HCT116 (cell line): ENCODE results near the gene PALMD. TPM values are rescaled to one million over a fixed set of nuclear protein-coding genes. Genes with fewer than 3 reads are reported as not detected.

Source experiments
- ATAC-seq: fragments of 200-7000 bp; cut with Tn5 transposase; 2 replicates; pipeline ENCODE4 v1.9.1; 2020; ENCODE audit warnings: mild to moderate bottlenecking, moderate library complexity
- BruUV-seq: library from RNA; stranded (reverse); fragments of 400-500 nt; replicated peaks from 2 replicates; lab custom pipeline; 2021; lab: Mats Ljungman, UMichigan
- CTCF ChIA-PET: fragments of 300-600 bp; sonication (Branson Sonifier 250); formaldehyde crosslinking; loops from one replicate; lab custom pipeline; 2021; ENCODE audit warnings: antibody characterized with exemption; lab: Charles Lee
- POLR2A ChIA-PET: fragments of 300-600, 350-600 bp; sonication (Branson Sonifier 250); formaldehyde crosslinking; loops from one replicate; lab custom pipeline; 2021; ENCODE audit warnings: antibody characterized with exemption; lab: Charles Lee
- RAD21 ChIA-PET, 2 experiments: fragments of 300-600 bp; sonication (Branson Sonifier 250); formaldehyde crosslinking; loops; one replicate each; lab custom pipeline; 2023; ENCODE audit warnings: low total read pairs in 2 of 2; ENCODE audit not compliant: uncharacterized antibody in 2 of 2, unreplicated experiment in 2 of 2, low non-redundant PET in 1 of 2; lab: Charles Lee
- DNase-seq: peaks from one replicate; pipeline ENCODE4 v3.0.0-alpha.2; 2010; ENCODE audit warnings: low read depth, low spot score
- H2AFZ ChIP-seq: fragments of 200-600 bp; shearing (Covaris generic), sonication (generic); 2 replicates; pipeline ENCODE4 v1.6.1; 2017; ENCODE audit warnings: low read depth, mixed run types, mixed read lengths, antibody characterized with exemption, low read length; ENCODE audit not compliant: poor library complexity, severe bottlenecking
- H3K27ac ChIP-seq: 2 replicates; pipeline ENCODE4 v1.5.1; 2012; ENCODE audit warnings: low read depth, low read length
- H3K27me3 ChIP-seq: fragments of 200-600 bp; sonication (generic); 2 replicates; pipeline ENCODE4 v1.6.1; 2016; ENCODE audit warnings: mixed run types, low read length, mixed read lengths; ENCODE audit not compliant: insufficient read depth
- H3K36me3 ChIP-seq, 2 experiments: fragments of 200-500 bp in 1 of 2; fragments of 200-600 bp in 1 of 2; sonication (Bioruptor generic) in 1 of 2; sonication (generic) in 1 of 2; 2 replicates each; pipeline versions ENCODE4 v1.5.1 to v1.6.1; 2014 to 2016; ENCODE audit warnings: low read length in 2 of 2, inconsistent platforms in 1 of 2, mixed read lengths in 1 of 2, mixed run types in 1 of 2; ENCODE audit not compliant: insufficient read depth in 2 of 2, control insufficient read depth in 1 of 2
- H3K4me1 ChIP-seq, 2 experiments: fragments of 200-600 bp in 1 of 2; sonication (generic) in 1 of 2; 2 replicates each; pipeline versions ENCODE4 v1.5.1 to v1.6.1; 2012 to 2017; ENCODE audit warnings: low read length in 2 of 2, inconsistent platforms in 1 of 2, mild to moderate bottlenecking in 1 of 2, mixed read lengths in 1 of 2, mixed run types in 1 of 2, moderate library complexity in 1 of 2; ENCODE audit not compliant: insufficient read depth in 2 of 2, control insufficient read depth in 1 of 2
- H3K4me2 ChIP-seq: fragments of 200-600 bp; sonication (generic); 2 replicates; pipeline ENCODE4 v1.6.1; 2017; ENCODE audit warnings: mixed run types, low read length, mixed read lengths
- H3K4me3 ChIP-seq, 2 experiments: fragments of 200-600 bp in 1 of 2; sonication (generic) in 1 of 2; replicated peaks in 1 of 2; 2 replicates each; pipeline ENCODE4 v1.5.1; 2011 to 2016; ENCODE audit warnings: low read length in 2 of 2, control low read depth in 1 of 2, low read depth in 1 of 2, mild to moderate bottlenecking in 1 of 2, mixed read lengths in 1 of 2, mixed run types in 1 of 2
- H3K79me2 ChIP-seq: fragments of 200-600 bp; sonication (generic); 2 replicates; pipeline ENCODE4 v1.6.1; 2017; ENCODE audit warnings: mild to moderate bottlenecking, mixed run types, low read length, moderate library complexity, mixed read lengths; ENCODE audit not compliant: insufficient read depth
- H3K9ac ChIP-seq: fragments of 200-600 bp; sonication (generic); 2 replicates; pipeline ENCODE4 v1.6.1; 2016; ENCODE audit warnings: low read length, mixed read lengths
- H3K9me2 ChIP-seq: fragments of 200-600 bp; sonication (generic), shearing (Covaris generic); 2 replicates; pipeline ENCODE4 v1.6.1; 2017; ENCODE audit warnings: mixed run types, mild to moderate bottlenecking, moderate library complexity; ENCODE audit not compliant: insufficient read depth
- H3K9me3 ChIP-seq, 2 experiments: fragments of 200-500 bp in 1 of 2; fragments of 200-600 bp in 1 of 2; sonication (Bioruptor generic) in 1 of 2; sonication (generic) in 1 of 2; 2 replicates each; pipeline ENCODE4 v1.6.1; 2014 to 2017; ENCODE audit warnings: low read length in 2 of 2, mixed read lengths in 2 of 2, inconsistent platforms in 1 of 2, low read depth in 1 of 2, mild to moderate bottlenecking in 1 of 2, mixed run types in 1 of 2, moderate library complexity in 1 of 2; ENCODE audit not compliant: control insufficient read depth in 1 of 2, insufficient read depth in 1 of 2
- H4K20me1 ChIP-seq: fragments of 200-600 bp; sonication (generic), shearing (Covaris generic); 2 replicates; pipeline ENCODE4 v1.6.1; 2017; ENCODE audit warnings: mixed run types, mild to moderate bottlenecking, moderate library complexity; ENCODE audit not compliant: insufficient read depth
- CEBPB ChIP-seq: IDR thresholded peaks from 2 replicates; pipeline ENCODE4 v1.6.1; 2012; ENCODE audit warnings: low read depth
- CTCF ChIP-seq, 3 experiments: fragments of 200-600 bp in 1 of 3; sonication (generic) in 1 of 3; IDR thresholded peaks in 2 of 3; conservative IDR thresholded peaks in 1 of 3; 2 replicates each; pipeline ENCODE4 v1.5.1; 2012 to 2017; ENCODE audit warnings: low read depth in 2 of 3, low read length in 2 of 3, antibody characterized with exemption in 1 of 3, borderline replicate concordance in 1 of 3, control low read depth in 1 of 3, mild to moderate bottlenecking in 1 of 3, mixed read lengths in 1 of 3, mixed run types in 1 of 3, moderate library complexity in 1 of 3; ENCODE audit not compliant: insufficient read depth in 1 of 3
- EGR1 ChIP-seq: IDR thresholded peaks from 2 replicates; pipeline ENCODE4 v1.6.1; 2012; ENCODE audit warnings: low read depth
- POLR2A ChIP-seq: IDR thresholded peaks from 2 replicates; pipeline ENCODE4 v1.7.0; 2011; ENCODE audit warnings: borderline replicate concordance; ENCODE audit not compliant: insufficient read depth, insufficient read length; ENCODE audit errors: extremely low read depth
- POLR2AphosphoS5 ChIP-seq: IDR thresholded peaks from 2 replicates; pipeline ENCODE4 v1.6.1; 2011; ENCODE audit warnings: mild to moderate bottlenecking, low read depth, low read length, moderate library complexity
- RAD21 ChIP-seq: IDR thresholded peaks from 2 replicates; pipeline ENCODE4 v1.6.1; 2012; ENCODE audit warnings: low read depth, mild to moderate bottlenecking
- SP1 ChIP-seq: IDR thresholded peaks from 2 replicates; pipeline ENCODE4 v1.6.1; 2012; ENCODE audit warnings: low read depth
- TCF7L2 ChIP-seq: IDR thresholded peaks from 2 replicates; pipeline ENCODE4 v1.7.0; 2011; ENCODE audit warnings: borderline replicate concordance, inconsistent platforms; ENCODE audit not compliant: insufficient read depth, insufficient read length; ENCODE audit errors: extremely low read depth
- ZBTB33 ChIP-seq: IDR thresholded peaks from 2 replicates; pipeline ENCODE4 v1.6.1; 2011; ENCODE audit warnings: mild to moderate bottlenecking, low read length, moderate library complexity; ENCODE audit not compliant: insufficient replicate concordance; ENCODE audit errors: extremely low read depth
- intact Hi-C: fragments of 100-400 bp; cut with micrococcal nuclease; formaldehyde crosslinking; loops from 2 replicates; pipeline ENCODE4 v1.10.0; 2022
- total RNA-seq: library from RNA; stranded (reverse); gene quantifications from one replicate; pipeline ENCODE4 v1.2.1, GENCODE V29; 2021; ENCODE audit not compliant: unreplicated experiment
- TF ChIP-seq, protein P1 (sequence below): IDR thresholded peaks from 2 replicates; pipeline ENCODE4 v1.6.1; 2012
- TF ChIP-seq, protein P2 (sequence below): IDR thresholded peaks from 2 replicates; pipeline ENCODE4 v1.6.1; 2012; ENCODE audit warnings: low read depth

PALMD gene
- total RNA-seq, 1 experiment from 2014 or later: 0.12 TPM

DNA sequence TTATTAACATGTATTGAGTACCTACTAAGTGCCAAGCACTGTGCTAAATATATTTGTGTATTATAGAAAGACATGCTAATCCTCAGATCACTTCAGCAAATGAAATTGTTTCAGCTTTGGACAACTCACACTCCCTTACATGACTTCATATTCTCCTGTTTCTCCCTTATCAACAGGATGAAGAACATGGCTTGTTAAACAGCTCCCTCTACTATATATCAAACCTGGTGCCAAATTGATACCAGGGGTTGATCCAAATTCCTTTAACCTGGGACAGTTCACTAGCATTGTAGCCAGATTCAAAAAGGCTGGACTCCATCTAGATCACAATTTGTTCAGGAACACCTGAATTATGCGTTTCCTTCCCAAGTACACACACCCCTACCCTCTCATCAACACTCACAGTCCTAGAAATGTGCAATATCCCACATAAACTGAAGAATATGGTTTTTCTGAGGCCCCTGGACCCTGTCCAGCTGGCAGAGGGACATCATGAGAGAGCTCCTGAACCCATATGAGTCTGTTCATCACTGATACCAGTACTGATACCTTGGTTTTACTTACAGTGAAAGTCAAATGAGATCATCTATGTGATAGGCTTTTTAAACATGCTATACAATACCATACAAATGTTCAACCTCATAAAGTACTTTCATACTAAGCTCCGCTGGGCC lies 47.0 kb upstream of the PALMD start:
- RAD21 ChIA-PET: interaction anchor here in 1 of 2 experiments (0.5 kb wide), 1 partner anchor 69 kb away, joined by 3 read pairs; no protein-coding TSS in a partner anchor
- Histone ChIP-seq H3K36me3 (no peaks in the 10 kb centered on the region), H3K9me2 (no peaks in the 10 kb centered on the region), H3K27ac (no peak overlapping the region), H3K4me2 (no peak overlapping the region), H3K4me3 (no peak overlapping the region), H3K79me2 (no peaks in the 10 kb centered on the region), H2AFZ (no peak overlapping the region), H3K9ac (no peak overlapping the region), H4K20me1 (no peaks in the 10 kb centered on the region), H3K4me1 (peaks cover 0 to 10% of the 10 kb centered on the region in 2 experiments; a peak in 3 of 4 replicates), H3K9me3 (no peaks in the 10 kb centered on the region), H3K27me3 (no peaks in the 10 kb centered on the region)
- no TSS peak for BruUV-seq
- CTCF ChIA-PET: no interaction called here
- intact Hi-C loops: no loop called here
- DNase-seq (no peak), ATAC-seq (no peak)
- TF ChIP-seq CEBPB (no peak), SP1 (no peak), POLR2A (no peak), TCF7L2 (no peak), EGR1 (no peak), ZBTB33 (no peak), POLR2AphosphoS5 (no peak), RAD21 (no peak), CTCF (IDR thresholded peaks at IDR 0.05 in 2 of 3, conservative IDR thresholded peaks at IDR 0.05 in 1 of 3; ENCODE audit: borderline replicate concordance in 1 of 3, insufficient read depth in 1 of 3, low read depth in 2 of 3, low read length in 2 of 3) (no peak)
- TF ChIP-seq, protein P1, sequence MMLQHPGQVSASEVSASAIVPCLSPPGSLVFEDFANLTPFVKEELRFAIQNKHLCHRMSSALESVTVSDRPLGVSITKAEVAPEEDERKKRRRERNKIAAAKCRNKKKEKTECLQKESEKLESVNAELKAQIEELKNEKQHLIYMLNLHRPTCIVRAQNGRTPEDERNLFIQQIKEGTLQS: no peak
- TF ChIP-seq, protein P2, sequence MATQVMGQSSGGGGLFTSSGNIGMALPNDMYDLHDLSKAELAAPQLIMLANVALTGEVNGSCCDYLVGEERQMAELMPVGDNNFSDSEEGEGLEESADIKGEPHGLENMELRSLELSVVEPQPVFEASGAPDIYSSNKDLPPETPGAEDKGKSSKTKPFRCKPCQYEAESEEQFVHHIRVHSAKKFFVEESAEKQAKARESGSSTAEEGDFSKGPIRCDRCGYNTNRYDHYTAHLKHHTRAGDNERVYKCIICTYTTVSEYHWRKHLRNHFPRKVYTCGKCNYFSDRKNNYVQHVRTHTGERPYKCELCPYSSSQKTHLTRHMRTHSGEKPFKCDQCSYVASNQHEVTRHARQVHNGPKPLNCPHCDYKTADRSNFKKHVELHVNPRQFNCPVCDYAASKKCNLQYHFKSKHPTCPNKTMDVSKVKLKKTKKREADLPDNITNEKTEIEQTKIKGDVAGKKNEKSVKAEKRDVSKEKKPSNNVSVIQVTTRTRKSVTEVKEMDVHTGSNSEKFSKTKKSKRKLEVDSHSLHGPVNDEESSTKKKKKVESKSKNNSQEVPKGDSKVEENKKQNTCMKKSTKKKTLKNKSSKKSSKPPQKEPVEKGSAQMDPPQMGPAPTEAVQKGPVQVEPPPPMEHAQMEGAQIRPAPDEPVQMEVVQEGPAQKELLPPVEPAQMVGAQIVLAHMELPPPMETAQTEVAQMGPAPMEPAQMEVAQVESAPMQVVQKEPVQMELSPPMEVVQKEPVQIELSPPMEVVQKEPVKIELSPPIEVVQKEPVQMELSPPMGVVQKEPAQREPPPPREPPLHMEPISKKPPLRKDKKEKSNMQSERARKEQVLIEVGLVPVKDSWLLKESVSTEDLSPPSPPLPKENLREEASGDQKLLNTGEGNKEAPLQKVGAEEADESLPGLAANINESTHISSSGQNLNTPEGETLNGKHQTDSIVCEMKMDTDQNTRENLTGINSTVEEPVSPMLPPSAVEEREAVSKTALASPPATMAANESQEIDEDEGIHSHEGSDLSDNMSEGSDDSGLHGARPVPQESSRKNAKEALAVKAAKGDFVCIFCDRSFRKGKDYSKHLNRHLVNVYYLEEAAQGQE: no peak
- POLR2A ChIA-PET: no interaction called here
